T47D (cell line): ENCODE measurements around the gene TUBGCP6.
A peak's percentile ranks its signal among the peaks of the same experiment; 100 is the strongest.

Source experiments
- DNase-seq, 2 experiments: peaks; one replicate each; pipeline versions ENCODE4 v3.0.0 to v3.0.0-alpha.2; 2011 to 2012; ENCODE audit warnings: low read depth in 1 of 2, low spot score in 1 of 2
- JUND ChIP-seq: IDR thresholded peaks from 2 replicates; pipeline ENCODE4 v1.6.1; 2012; ENCODE audit warnings: low read depth
- in situ Hi-C: cut with HindIII; loops from 2 replicates; pipeline ENCODE4 v1.10.0; 2016; ENCODE audit warnings: low sequenced_read_pairs, low pct_unique_long_range_greater_than_20kb

TUBGCP6 gene

GRCh38 chr22:50264946-50265669 is 20.3 kb upstream of the TUBGCP6 start:
- in situ Hi-C loops: no loop called here
- no peak for DNase-seq
- no peak for TF ChIP-seq JUND

GRCh38 chr22:50264104-50264745 is 19.4 kb upstream of the TUBGCP6 start:
- TF ChIP-seq JUND: no peak
- no peak for DNase-seq
- in situ Hi-C loops: no loop called here

GRCh38 chr22:50262973-50263617 is 18.3 kb upstream of the TUBGCP6 start:
- in situ Hi-C loops: no loop called here
- no peak for TF ChIP-seq JUND
- no peak for DNase-seq

- TF ChIP-seq JUND: no peak
- in situ Hi-C loops: no loop called here
- no peak for DNase-seq
These were observed 17.7 kb upstream of the TUBGCP6 start for GRCh38 chr22:50262460-50262911.

- in situ Hi-C loops: no loop called here
- no peak for DNase-seq
- TF ChIP-seq JUND: no peak
These were observed 17.0 kb upstream of the TUBGCP6 start, which contains the start of gene MAPK12 for GRCh38 chr22:50261615-50262459. TSS of gene MAPK12 (minus strand) at chr22:50261683. CDS start at chr22:50261509, 174 bp downstream.

GRCh38 chr22:50260801-50261614 is 16.2 kb upstream of the TUBGCP6 start:
- peak; percentile 41 to 62 for DNase-seq
- TF ChIP-seq JUND: no peak
- in situ Hi-C loops: no loop called here

GRCh38 chr22:50260434-50260800 is 15.6 kb upstream of the TUBGCP6 start:
- TF ChIP-seq JUND: no peak
- no peak for DNase-seq

GRCh38 chr22:50259302-50259701 is 14.5 kb upstream of the TUBGCP6 start:
- no peak for TF ChIP-seq JUND
- in situ Hi-C loops: no loop called here
- no peak for DNase-seq

More at GRCh38 chr22:50260434-50260800, 15.6 kb upstream of the TUBGCP6 start:
- in situ Hi-C loops: no loop called here

GRCh38 chr22:50258361-50259292 is 13.8 kb upstream of the TUBGCP6 start:
- in situ Hi-C loops: no loop called here
- no peak for DNase-seq
- TF ChIP-seq JUND: no peak

- in situ Hi-C loops: no loop called here
- no peak for TF ChIP-seq JUND
- no peak for DNase-seq
These were observed 12.9 kb upstream of the TUBGCP6 start for GRCh38 chr22:50257451-50258360.
